HG03354 (cell line): ENCODE data around the gene SLC7A14.
"Not testable (repeated sequence)": the region's sequence is repeated elsewhere in the genome, so short reads cannot be mapped to it uniquely, and the experiment has no call there.

Experiments used
- ATAC-seq: cut with Tn5 transposase; IDR thresholded peaks from one replicate; pipeline ENCODE4 v1.9.1; 2021; ENCODE audit warnings: mild to moderate bottlenecking; ENCODE audit not compliant: unreplicated experiment, poor library complexity, severe bottlenecking

The SLC7A14 gene

DNA sequence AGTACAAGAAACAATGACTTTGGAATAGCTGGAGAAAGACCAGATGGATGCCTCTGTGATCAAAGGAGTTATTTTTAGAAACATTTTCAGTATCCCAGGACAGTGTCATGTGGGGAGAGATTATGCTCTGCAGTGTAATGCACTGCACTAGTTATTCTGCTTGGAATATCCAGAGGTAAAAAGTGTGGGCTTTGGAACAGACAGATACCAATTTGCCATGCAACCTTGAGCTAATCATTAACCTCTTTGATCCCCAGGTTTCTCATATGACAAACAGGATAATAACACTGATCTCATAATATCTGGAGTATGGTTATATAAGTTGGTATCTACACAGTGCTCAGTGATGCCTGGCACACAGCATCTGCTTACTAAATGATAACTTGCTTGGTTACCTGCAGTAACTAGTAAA is 12.2 kb upstream of the SLC7A14 start:
- ATAC-seq = no peak

DNA sequence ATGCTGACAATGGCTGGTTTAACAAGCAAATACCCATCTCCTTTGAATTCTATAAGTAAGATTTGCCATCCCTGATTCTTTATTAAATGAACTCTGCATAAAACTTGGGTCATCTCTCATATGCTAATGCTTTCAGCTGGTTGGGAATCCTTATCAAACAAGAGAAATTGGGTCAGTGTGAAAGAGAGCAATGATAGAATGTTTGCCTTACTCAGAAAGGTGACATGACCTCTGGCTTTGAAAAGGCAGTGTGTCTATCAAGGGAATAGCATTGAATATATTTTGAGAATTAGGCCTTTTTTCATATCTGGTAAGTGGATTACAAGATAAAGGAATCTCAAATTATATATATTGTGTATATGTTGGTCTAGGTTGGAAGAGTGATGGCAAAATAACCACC is 8.7 kb upstream of the SLC7A14 start:
- no peak for ATAC-seq

DNA sequence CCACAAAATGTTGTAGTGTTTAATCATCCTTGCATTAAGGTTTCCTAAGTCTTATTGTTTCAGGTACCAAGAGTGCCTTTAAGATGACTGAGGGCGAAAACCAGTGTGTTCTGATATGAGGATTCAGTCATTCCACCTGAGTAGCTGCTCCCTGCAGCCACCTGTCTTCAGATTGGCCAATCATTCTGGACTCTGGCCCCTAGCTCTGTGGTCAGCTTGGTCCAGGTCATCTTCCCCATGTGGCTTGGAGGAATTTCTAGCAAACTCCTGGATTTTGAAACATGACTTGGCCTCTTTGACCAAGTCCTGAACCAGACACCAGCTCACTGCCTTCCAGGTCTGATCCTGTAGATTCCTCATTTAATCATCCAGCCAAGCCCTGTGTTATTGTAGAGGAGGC is 7.8 kb upstream of the SLC7A14 start:
- no peak for ATAC-seq

DNA sequence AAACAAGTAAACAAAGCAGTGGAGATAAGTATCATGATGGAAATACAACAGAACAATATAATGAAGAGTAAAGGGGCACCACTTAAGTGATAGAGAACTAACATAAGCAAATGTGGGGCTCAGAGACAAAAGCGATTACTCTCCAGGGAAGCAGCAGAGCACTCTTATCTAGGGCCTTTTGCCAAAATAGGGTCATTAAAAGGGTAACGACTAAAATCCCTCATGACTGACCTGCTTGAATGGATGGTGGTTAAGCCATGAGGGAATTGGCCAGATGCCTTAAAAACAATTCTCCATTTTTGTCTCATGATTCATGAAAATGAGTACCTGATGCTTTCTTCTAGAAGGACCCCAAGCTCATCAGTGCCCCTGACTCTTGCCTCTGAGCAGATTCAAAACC is 3.2 kb upstream of the SLC7A14 start:
- no peak for ATAC-seq

DNA sequence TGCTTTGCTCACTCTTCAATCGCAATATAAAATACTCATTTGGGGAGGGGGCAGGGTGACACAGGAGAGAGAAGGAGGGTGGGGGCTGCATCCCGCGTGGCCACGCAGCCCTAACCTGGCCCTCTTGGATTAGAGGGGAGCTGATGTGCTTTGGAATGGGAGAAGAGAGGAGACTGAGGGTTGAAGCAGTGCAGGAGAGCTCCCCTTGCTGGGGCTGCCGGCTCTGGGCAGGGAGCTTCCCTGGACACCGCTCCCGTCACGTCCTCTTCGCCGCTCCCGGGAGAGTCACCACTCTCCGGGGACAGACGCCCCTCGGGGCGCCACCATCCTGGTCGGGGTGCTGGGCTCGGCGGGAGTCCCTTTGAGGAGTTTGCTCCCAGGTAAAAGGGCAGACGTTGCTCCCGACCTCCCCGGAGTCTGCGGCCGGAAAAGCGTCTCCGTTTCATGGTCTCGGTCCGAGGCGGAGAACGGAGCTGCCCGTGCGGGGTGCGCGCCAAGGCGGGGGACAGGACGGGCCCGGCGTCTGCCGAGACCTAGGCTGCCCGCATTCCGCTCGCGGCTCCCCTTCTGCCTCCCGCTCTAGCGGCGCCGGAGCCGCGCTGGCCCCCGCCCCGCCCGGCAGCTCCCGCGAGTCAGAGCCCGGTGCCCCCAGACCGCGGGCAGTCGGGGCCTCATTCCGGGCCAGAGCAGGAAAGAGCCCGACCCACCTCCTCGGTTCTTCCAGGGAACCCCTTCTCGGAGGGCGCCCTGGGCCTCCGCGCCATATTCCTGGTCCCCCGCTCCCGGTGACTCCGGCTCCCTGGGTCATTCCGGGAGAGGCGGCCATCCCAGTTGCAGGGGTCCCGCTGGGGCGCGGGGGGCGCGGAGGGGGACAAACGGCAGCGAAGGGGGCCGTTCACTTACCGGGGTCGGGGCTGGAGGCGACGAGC is 603 bp downstream of the SLC7A14 start:
- no peak for ATAC-seq

DNA sequence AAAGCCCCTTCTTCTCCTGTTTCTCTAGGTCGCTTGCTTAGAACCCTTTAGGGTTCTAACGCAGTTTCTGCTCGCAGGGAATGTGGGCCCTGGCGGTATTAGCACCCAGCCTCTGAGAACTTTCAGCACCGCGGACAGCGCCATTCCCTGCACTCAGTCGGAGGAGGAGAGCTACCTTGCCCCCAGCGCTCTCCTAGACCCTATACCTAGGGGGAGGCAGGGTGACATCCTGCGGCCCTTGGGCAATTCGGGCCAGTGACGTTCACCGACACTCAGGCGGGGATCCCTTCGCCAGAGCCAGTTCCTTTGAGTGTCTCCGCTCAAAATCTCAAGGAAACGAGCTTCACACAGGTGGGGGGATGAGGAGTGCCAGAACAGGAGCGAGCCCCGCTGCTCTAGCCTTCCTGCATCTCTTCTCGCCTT is 1.3 kb downstream of the SLC7A14 start:
- peak; percentile 67 for ATAC-seq

DNA sequence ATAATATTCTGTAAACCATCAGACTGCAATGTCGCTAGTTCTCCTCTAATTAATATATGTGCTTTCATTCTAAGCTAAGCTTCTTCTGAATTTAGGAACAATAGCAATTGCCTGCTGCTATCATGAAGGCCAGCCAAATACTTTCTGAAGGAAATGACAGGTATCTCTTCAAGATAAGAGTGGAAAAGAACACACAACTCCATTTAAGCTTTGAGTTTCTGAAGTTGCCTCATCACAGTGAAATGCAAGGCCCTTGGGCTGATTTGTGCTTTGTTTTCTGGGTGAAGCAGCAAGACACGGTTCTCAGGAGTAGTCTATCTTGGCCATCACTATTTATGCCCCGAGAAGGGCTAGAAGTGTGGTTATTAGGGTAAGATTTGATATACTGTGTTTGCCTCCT is 6.2 kb downstream of the SLC7A14 start:
- no peak for ATAC-seq

DNA sequence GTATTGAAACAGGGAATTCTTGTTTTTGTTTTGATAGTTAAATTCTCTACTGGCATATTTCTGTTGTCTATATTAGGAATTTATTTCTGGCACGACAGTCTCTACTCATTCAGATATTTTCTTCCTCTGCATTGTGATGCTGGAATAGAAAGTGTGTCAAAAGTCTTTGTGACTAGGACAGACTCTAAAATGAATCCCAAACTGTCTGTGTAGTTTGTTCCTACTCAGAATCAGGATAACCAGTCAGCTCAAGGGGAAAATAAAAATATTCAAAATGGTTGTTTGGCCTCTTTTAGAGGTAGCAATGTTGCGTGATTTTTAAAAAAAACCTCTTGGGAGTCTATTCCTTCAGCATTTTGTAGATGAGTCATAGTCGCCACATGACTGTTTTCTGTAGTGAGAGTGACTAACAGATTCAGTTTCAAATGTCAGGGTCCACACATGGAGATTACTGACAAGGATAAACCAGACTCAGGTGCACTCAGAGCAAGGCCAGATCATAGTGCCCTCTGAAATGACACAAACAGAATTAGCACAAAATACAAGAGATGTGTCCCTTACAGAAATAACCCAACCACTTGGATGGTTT is 13.1 kb downstream of the SLC7A14 start:
- peak; percentile 99 for ATAC-seq

DNA sequence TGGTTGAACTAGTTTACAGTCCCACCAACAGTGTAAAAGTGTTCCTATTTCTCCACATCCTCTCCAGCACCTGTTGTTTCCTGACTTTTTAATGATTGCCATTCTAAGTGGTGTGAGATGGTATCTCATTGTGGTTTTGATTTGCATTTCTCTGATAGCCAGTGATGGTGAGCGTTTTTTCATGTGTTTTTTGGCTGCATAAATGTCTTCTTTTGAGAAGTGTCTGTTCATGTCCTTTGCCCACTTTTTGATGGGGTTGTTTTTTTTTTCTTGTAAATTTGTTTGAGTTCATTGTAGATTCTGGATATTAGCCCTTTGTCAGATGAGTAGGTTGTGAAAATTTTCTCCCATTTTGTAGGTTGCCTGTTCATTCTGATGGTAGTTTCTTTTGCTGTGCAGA is 18.3 kb downstream of the SLC7A14 start:
- not testable (repeated sequence) for ATAC-seq

DNA sequence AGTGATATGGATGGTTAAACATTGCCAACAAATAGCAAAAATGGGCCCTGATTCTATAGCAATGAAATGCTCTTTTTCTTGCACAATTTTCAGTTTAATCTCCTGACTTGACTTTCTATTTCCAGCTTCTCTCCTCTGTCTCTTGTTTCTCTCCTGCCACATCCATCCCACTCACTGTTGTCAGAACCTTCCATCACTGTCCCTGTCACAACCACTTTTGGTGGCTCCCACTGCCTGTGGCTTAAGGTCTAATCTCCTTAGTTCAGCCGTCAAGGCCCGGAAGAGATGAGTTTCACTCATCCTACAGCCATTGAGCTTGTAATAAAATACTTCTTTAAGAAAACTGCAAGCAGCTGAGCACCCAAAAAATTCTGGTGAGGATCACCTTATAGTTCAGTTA is 19.5 kb downstream of the SLC7A14 start:
- ATAC-seq = no peak

DNA sequence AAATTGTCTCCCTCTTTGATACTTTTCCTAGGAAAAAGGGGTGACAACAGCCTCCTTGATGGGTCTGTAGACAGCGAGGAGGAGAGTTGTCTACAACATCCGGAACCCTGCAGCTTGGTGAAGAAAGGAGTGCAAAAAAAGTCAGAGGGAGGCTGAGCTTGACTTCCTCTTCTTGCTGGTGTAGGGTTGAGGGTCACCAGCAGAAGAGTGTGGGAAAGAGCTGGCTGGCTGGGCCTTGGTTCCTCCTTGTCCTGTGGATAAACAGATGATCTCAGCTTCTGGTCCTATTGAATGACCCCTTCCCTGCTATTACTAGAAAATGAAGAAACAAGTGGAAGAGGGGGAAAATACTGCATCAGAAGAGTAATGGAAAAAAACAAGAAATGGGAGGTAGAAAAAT is 20.4 kb downstream of the SLC7A14 start:
- ATAC-seq = no peak

DNA sequence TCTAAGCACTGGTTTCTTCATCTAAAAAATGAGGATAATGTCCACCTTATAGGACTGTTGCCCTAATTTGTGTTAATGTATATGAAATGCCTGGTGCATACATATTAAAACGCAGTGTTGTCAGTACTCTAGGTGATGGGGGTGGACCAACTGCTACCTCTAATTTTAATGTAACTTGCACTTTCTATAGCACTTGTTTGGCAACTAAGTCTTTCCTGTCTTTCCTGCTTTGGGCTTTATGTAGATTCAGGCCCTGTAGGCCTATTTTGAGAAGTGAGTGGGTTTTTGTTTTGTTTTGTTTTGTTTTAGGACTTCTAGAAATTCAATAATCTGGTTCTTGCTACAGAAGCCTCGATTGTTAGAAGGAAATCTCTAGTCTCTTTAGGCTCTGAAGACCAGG is 21.2 kb downstream of the SLC7A14 start:
- ATAC-seq = peak; percentile 13

DNA sequence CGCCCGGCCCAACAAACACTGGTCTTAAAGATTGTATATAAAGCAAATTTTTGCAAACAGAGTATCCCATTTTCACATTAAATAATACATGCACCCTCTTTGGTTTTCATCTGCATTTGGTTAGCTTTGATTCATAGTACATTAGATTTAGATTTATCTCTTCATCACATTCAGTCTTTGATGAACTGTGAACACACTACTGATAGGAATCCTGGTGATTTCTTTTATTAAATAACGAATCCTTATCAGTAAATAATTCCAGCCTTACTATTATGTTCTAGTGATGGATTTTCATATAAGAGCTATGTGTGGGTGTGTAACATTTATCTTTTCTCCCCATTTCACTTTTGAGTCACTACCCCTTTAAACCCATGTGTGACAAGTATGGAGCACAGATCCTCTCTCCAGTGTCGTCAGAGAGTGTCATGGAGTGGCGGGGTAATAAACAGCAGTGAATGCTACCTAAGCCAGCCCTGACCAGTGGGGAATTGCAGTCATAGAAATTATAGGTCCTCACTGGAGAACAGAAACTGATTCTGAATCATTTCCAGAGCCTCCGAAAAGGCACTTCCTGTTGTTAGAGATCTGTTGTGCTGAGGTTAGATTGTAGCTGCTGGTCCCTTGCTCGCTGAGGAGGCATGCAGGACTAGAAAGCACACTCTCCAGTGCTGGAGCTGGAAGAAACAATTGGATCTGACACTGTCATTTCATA is 22.0 kb downstream of the SLC7A14 start:
- peak; percentile 93 for ATAC-seq

DNA sequence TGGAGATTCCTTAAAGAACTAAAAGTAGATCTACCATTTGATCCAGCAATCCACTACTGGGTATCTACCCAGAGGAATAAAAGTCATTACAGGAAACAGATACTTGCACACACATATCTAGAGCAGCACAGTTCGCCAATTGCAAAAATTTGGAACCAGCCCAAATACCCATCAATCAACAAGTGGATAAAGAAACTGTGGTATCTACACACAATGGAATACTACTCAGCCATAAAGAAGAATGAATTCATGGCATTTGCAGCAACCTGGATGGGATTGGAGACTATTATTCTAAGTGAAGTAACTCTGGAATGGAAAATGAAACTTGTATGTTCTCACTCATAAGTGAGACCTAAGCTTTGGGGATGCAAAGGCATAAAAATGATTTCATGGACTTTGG is 23.8 kb downstream of the SLC7A14 start:
- no peak for ATAC-seq

DNA sequence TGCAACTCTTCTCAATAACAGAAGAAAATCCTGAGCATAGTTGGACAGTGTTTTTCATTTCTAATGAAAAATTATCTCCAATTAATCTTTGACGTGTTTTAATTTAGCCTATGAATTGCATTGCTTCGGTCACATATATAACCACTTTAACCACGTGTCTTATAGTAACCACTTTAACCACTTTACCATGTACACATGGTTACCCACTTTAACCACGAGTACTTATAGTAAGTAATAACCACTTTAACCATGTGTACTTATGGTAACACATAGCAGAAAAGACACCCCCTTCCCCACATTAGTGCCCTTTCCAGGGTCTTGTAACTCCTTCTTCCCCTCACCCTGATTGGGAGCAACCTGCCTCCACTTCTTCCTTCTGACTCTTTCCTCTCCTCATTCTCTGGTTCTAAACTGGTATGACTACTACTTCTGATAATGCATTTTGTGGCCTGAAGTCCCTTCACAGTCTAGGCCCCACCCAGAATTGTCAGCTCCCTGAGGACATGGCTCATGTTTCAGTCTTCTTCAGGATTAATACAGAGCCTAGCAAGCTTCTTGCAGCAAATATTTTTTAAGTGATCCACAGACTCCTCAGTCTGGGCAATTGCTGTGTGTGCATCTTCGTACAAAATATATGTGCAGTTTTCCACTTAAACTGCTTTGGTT is 25.0 kb downstream of the SLC7A14 start:
- no peak for ATAC-seq

DNA sequence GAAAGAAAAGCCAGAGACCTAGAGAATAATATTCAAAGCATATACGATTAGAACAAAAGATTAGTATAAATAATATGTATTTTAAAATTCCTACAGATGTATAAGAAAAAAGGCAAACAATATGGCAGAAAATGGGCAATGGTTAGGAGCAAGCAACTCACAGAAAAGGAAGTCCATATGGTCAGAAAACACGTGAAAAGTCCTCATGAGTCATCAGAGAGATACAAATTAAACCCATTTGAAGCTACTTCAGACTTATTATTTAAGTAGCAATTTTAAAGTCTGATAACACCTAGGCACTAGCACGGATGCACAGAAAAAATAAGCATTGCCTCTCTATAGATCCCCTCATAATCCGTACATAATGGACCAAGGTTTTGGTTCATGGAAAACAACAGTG is 25.6 kb downstream of the SLC7A14 start:
- no peak for ATAC-seq

DNA sequence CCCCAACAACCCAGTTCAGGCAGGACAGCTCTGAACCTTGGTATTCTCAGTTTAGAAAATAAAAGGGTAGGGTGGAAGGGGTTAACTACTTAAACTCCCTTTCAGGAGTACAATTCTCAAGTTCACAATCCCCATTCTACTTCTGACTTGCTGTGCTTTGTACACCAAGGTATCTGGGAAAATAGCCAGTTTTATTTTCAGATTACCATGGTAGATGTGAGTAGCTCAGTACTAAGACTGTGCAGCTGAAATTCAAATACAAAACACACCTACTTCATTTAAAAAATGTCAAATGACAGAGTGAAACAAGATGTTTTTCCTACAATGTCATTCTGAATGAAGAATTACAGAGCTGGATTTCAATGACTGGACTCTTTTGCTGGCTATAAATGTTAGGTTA is 27.4 kb downstream of the SLC7A14 start:
- ATAC-seq = no peak

DNA sequence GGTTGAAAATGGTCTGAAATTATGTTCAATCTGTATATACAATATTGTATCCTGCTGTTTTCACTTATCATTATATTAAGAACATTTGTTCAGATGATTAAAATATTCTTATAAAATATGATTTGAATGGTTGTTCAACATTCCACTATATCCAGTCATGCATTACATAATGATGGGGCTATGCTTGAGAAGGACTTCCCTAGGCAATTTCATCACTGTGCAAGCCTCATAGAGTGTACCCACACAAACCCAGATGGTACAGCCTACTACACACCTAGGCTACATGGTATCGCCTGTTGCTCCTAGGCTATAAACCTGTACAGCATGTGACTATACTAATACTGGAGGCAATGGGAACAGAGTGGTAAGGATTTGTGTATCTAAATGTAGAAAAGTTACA is 30.5 kb downstream of the SLC7A14 start:
- no peak for ATAC-seq

DNA sequence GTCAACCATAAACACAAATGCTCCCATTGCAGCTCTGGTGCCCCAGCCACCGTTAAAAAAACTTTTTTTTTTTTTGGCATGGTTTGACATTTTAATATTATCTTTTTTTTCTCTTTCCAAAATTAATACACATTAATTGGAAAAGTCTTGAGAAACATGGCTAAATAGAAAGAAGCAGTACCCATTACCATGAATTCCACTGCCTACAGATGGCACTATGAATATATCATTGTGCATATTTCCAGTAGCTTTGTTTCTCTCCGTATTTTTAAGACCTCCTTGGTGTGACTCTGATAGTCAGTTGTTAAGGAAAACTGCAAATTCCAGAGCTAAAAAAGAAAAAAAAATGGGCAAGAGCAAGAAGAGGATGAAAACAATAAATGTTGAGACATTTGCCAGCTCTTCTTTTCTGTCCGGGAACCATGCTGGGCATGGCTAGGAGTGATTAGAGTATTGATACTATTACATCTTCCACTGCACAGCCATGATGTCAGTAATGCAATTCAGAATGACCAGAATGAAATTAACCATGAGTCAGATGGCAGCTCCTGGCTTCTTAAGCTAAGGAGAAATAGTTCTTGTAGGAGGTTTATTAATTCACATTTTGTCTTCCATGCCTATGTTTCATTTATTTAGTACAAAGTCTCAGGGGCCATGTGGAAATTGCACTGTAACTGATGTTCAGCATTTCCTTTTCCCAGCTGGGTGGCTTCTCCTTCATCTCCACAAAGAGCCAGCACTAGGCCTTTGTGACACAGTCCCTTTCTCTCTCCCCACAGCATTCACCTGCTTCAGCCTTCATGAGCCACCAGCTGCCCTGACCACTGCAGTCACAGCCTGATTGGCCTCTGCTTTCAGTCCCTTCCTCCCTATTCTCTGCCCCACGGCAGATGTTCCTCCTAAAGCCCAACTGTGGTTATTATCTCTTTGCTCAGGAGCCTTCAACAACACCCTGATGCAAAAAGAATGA is 31.8 kb downstream of the SLC7A14 start:
- no peak for ATAC-seq
